Fibroblast of skin of right biceps (primary cell): ENCODE results near the gene LAMTOR5.
A peak's percentile ranks its signal among the peaks of the same experiment; 100 is the strongest.

Experiments used
- DNase-seq: peaks from one replicate; pipeline ENCODE4 v3.0.0-alpha.2; 2013

Gene LAMTOR5

GRCh38 chr1:110385369-110385768 is 22.1 kb downstream of the LAMTOR5 start:
- no peak for DNase-seq

DNA sequence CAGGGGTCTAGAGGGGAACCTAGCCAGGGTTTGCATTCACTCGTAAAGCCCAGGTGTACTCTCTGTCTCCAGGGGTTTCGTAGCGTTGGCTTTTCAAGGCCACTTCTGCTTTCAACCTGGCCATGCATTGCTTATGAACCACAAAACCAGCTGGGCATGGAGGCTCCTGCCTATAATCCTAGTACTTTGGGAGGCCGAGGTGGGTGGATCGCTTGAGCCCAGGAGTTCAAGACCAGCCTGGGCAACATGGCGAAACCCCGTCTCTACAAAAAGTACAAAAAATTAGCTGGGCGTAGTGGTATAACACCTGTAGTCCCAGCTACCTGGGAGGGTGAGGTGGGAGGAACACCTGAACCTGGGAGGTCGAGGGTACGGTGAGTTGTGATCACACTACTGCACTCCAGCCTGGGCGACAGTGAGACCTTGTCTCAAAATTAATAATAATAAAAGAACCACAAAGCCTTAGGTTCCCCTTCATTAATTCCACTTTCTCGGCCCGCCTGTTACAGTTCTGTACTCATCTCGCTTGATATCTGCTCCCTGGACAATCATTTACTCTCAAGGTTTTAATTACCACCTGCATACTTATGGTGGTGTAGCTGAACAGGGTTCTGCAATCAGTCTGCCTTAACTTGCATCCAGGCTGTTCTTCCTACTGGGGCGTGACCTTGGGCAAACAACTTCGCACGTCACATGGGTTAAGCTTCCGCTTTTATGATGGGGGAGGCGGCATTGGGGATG is 22.7 kb downstream of the LAMTOR5 start:
- no peak for DNase-seq

GRCh38 chr1:110383251-110383990 is 24.1 kb downstream of the LAMTOR5 start:
- no peak for DNase-seq

GRCh38 chr1:110380672-110381283 is 26.7 kb downstream of the LAMTOR5 start:
- peak; percentile 36 for DNase-seq

GRCh38 chr1:110375490-110375889 is 32.0 kb downstream of the LAMTOR5 start:
- no peak for DNase-seq

- peak; percentile 65 for DNase-seq
These were observed 36.7 kb downstream of the LAMTOR5 start for GRCh38 chr1:110370827-110371226.

DNA sequence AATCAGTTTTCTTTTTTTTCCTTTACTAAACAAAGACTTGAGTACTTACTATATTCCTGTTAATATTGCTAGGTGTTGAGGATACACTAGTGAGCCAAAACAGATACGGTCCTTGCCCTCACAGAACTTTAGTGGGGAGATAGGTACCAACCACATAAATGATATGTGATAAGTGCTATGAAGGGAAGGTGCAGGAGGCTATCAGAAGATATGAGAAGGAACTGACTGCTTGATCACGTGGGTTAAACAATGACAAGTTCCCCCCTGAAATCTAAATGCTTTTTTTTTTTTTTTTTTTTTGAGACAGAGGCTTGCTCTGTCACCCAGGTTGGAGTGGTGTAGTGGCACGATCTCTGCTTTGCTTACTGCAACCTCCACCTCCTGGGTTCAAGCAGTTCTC is 43.3 kb downstream of the LAMTOR5 start:
- no peak for DNase-seq

DNA sequence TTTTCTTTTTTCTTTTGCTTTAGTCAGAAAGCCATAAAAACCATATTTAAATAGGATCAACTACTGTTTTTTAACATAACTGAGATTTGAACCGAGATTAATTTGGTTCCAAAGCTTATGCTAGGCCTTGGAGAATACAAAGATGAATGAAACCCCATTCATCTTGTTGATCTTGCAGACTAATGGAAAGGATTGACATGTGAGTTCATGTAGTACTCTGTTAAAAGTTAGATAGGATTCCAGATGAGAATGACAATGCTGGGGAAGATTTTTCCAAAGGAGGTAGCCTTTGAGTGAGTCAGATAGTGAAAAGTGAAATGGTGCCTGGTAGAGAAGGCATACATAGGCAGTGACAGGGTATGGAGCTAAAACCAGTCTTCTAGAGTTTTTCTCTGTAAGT is 45.6 kb downstream of the LAMTOR5 start:
- no peak for DNase-seq

- DNase-seq = no peak
These were observed 47.1 kb downstream of the LAMTOR5 start for GRCh38 chr1:110360431-110360830.

- no peak for DNase-seq
These were observed 51.1 kb downstream of the LAMTOR5 start for GRCh38 chr1:110356379-110356778.

DNA sequence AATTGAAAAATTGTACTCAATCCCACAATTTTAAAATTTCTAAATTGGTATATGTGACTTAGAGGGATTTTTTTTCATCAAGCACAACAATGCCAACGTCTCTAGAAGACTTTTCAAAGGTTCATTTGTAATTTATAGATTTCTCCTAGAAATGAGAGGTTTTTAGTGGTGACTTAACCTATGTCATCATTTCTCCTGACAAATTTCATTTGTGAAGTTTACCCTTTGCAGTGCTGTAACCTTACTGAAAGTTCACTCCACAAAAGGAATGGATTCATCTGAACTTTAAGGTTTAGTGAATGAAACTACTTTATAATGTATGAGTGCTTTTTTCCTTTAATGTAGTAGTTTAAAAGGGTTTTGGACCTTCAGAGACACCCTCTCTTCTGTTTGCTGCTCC is 52.2 kb downstream of the LAMTOR5 start:
- DNase-seq = no peak
